NCI-H1436 treated with DMSO at 0.1 percent for 48 hours (cell line): Measurements from ENCODE around the gene ACTL6B.

Experiments used
- DNase-seq: peaks from one replicate; lab custom pipeline; 2025; lab: John Stamatoyannopoulos, UW

ACTL6B gene

DNA sequence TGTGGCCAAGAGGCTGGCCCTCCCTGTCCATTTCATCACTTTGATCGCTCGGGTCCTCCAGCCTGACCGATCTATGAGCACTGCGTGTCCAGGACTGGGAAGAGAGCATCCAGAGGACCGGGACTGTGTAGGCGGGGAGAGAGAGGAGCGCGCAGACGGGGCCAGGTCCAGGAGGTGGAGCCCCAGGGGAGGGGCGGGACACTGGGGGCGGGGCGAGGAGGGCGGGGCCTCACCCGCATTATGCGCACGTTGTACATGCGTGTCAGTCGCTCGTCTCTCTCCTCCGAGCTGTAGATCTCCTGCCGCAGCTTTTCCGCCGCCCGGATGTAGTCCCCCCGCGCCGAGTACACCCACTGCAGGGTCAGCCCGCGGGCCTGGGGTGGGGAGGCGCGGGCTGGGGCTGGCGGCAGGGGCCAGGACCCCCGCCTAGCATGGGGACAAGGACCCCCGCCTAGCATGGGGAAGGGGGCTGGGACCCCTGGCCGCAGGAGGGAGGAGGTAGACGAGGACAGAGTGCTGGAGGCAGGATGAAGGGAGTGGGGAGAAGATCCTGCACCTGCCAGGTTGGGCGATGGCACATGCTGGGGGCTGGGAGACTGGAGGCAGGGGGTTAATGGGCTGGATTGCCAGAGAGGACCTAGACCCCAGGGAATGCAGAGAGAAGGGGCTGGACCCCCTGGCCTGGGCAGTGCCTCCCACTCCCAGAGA, 29.6 kb downstream of the ACTL6B start:
- DNase-seq = no peak

- DNase-seq = no peak
These were observed 30.2 kb downstream of the ACTL6B start for GRCh38 chr7:100626055-100626454.

GRCh38 chr7:100623951-100624824, 32.1 kb downstream of the ACTL6B start:
- DNase-seq = no peak

DNA sequence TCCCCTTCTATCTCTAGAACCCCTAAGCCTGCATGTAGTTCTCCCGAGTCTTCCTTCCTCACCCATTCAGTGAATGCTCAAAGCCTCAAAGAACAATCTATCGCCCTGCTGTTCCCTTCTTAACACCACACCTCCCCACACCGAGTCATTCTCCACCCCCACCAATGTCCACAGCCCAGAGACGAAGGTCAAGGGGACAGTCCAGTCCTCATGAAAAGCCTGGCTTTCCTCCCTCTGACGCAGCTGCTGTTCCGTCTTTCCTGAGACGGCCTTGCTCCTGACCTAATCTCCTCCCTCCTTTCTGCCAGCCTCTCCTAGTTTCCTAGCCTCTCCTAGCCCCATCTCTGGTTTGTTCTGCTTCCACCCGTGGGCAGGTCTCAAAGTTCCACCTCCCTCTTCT, 34.7 kb downstream of the ACTL6B start:
- DNase-seq = no peak

GRCh38 chr7:100620804-100621203, 35.4 kb downstream of the ACTL6B start:
- no peak for DNase-seq

GRCh38 chr7:100620239-100620638, 36.0 kb downstream of the ACTL6B start:
- no peak for DNase-seq

DNA sequence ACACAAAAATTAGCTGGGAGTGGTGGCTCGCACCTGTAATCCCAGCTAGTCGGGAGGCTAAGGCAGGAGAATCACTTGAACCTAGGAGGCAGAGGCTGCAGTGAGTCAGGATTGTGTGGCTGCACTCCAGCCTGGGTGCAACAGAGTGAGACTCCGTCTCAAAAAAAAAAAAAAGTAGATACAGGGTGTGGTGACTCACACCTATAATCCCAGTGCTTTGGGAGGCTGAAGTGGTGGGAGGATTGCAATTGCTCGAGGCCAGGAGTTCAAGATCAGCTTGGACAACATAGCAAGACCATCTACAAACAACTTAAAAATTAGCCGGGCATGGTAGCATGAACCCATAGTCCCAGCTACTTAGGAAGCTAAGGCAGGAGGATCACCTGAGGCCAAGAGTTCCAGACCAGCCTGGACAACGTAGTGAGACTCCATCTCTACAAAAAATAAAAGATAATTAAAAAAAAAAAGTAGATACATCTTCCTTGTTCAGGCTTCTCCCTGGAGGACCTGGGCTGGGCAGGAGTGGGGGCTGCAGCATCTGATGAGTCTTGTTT, 41.9 kb downstream of the ACTL6B start:
- no peak for DNase-seq

GRCh38 chr7:100613412-100614175, 42.7 kb downstream of the ACTL6B start:
- no peak for DNase-seq

DNA sequence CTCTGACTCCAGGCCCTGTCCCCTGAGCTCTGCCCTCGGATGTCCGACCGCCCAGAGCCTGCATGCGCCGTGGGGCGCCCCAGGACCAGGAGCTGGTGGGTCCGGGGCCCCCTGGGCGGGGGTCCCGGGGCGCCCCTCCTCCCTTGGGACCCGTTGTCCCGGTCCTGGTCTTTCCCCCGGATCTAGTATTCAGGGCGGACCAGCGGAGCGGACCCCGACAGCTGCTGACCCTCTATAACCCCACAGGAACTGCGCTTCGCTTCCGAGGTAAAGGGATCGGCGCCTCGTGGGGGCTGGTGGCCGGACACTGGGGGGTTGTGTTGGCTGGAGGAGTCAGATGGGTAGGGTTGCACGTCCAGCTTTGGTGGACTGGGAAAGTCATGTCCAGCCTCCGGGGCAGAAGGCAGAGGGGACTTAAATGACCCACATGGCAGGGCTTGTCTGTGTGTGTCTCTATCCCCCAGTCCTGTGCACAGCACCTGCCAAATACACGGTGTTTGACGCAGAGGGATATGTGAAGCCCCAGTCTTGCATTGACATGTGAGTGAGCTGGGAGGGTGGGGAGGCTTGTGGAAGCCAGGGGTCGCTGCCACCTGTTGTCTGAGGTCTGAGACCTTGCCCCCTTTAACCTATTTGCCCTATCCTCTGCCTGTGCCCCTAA, 43.4 kb downstream of the ACTL6B start:
- DNase-seq = no peak

GRCh38 chr7:100611983-100612729, 44.1 kb downstream of the ACTL6B start, which contains the start of gene MOSPD3:
MOSPD3 (plus strand) TSS chr7:100612540; CDS start chr7:100612792, 252 bp downstream.
- DNase-seq = peak; percentile 96

DNA sequence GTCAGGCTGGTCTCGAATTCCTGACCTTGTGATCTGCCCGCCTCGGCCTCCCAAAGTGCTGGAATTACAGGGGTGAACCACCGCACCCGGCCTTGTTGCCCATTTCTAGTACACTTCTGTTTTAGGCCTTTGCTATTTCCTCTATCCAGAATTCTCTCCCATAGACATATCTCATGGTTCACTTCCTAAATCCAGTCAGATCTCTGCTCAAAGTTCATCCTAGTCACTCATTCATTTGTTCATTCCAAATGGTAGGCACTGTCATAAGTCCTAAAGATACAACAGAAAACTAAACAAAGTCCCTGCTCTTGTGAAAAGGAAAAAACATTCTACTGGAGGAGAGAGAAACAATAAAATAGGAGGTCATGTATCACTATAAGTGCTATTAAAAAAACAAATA, 46.3 kb downstream of the ACTL6B start:
- DNase-seq = no peak

GRCh38 chr7:100607111-100607510, 49.1 kb downstream of the ACTL6B start:
- DNase-seq = no peak

DNA sequence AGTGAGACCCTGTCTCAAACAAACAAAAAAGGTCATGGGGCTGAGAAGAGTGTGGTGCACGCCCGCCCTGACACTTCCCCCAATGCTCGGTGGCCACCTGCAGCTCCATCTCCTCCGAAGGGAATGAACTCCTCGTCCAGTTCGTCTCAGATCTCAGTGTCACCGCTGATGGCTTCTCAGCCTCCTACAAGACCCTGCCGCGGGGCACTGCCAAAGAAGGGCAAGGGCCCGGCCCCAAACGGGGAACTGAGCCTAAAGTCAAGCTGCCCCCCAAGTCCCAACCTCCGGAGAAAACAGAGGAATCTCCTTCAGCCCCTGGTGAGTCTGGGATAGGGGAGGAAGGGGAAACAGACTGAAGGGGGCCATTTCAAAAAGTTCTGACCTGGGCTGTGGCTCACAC, 49.9 kb downstream of the ACTL6B start:
- DNase-seq = no peak

GRCh38 chr7:100604976-100605911, 51.0 kb downstream of the ACTL6B start:
- no peak for DNase-seq

GRCh38 chr7:100604028-100604975, 51.9 kb downstream of the ACTL6B start:
- no peak for DNase-seq

DNA sequence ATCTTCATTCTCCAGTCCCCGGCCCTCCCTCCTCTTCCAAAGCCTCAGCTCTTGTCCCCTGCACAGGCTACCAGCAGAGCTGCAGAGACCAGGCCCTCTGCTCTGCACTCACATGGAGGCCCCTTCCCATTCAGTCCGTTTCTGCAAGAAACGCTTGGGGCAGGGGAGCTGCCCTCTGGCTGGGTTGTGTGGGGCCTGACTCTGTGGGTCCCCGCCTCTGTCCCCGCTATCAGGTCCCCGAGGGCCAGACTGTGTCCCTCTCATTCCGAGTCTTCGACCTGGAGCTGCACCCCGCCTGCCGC, 52.6 kb downstream of the ACTL6B start:
- no peak for DNase-seq

- DNase-seq = no peak
These were observed 53.1 kb downstream of the ACTL6B start for GRCh38 chr7:100602889-100603725.

- no peak for DNase-seq
These were observed 55.6 kb downstream of the ACTL6B start for GRCh38 chr7:100600730-100601038.
